DOHH2 (cell line): ENCODE results near the gene SYNGR2.

ENCODE experiments used
- CTCF ChIP-seq: fragments of 200-600 bp; sonication (generic); IDR thresholded peaks from one replicate; pipeline ENCODE4 v1.5.1; 2014; ENCODE audit warnings: antibody characterized with exemption, mild to moderate bottlenecking, low read depth, low read length; ENCODE audit not compliant: poor library complexity, severe bottlenecking
- EZH2phosphoT487 ChIP-seq: fragments of 200-600 bp; sonication (generic); IDR thresholded peaks from 2 replicates; pipeline ENCODE4 v1.6.1; 2017; ENCODE audit warnings: borderline replicate concordance, mild to moderate bottlenecking, antibody characterized with exemption, low read length, moderate library complexity, mixed read lengths

GRCh38 chr17:78137392-78138203 is 30.8 kb upstream of the SYNGR2 start:
- TF ChIP-seq CTCF (peak; percentile 96), EZH2phosphoT487 (no peak)
